Stimulated activated naive CD8-positive, alpha-beta T cell treated with anti-CD3 and anti-CD28 coated beads, Interleukin-15, Interleukin-2, amounts not matched to agents 100 U/mL and 50 U/mL, for 24 hours (primary cell): ENCODE measurements around the gene PLEKHG4B.
"Not testable (repeated sequence)": the region's sequence is repeated elsewhere in the genome, so short reads cannot be mapped to it uniquely, and the experiment has no call there.

Source experiments
- ATAC-seq: fragments of 150-1000 bp; cut with Tn5 transposase; one replicate; pipeline ENCODE4 v1.10.0; 2021
- DNase-seq: peaks from one replicate; pipeline ENCODE4 v3.0.0; 2021

The PLEKHG4B gene

GRCh38 chr5:157126-157715 is 65.3 kb downstream of the PLEKHG4B start:
- DNase-seq: no peak
- no peak for ATAC-seq

- DNase-seq (no peak), ATAC-seq (no peak)
Observed at GRCh38 chr5:157801-158200, 65.8 kb downstream of the PLEKHG4B start.

- DNase-seq (no peak), ATAC-seq (no peak)
Observed at GRCh38 chr5:158807-159447, 67.0 kb downstream of the PLEKHG4B start.

- ATAC-seq (no peak), DNase-seq (no peak)
Observed at GRCh38 chr5:159448-160172, 67.6 kb downstream of the PLEKHG4B start.

GRCh38 chr5:160173-160510 is 68.2 kb downstream of the PLEKHG4B start:
- ATAC-seq (no peak), DNase-seq (no peak)

GRCh38 chr5:160921-161802 is 69.2 kb downstream of the PLEKHG4B start:
- ATAC-seq: no peak
- no peak for DNase-seq

- no peak for DNase-seq
- no peak for ATAC-seq
Observed at GRCh38 chr5:161803-162110, 69.8 kb downstream of the PLEKHG4B start.

GRCh38 chr5:162190-162564 is 70.2 kb downstream of the PLEKHG4B start:
- ATAC-seq (no peak), DNase-seq (no peak)

- ATAC-seq (no peak), DNase-seq (no peak)
Observed at GRCh38 chr5:162565-163337, 70.8 kb downstream of the PLEKHG4B start.

- ATAC-seq: no peak
Observed at GRCh38 chr5:163338-163620, 71.3 kb downstream of the PLEKHG4B start.

GRCh38 chr5:163841-164240 is 71.9 kb downstream of the PLEKHG4B start:
- no peak for ATAC-seq
- DNase-seq: no peak

More at GRCh38 chr5:163338-163620, 71.3 kb downstream of the PLEKHG4B start:
- no peak for DNase-seq

GRCh38 chr5:164244-164643 is 72.3 kb downstream of the PLEKHG4B start:
- ATAC-seq (no peak), DNase-seq (no peak)

GRCh38 chr5:164783-165182 is 72.8 kb downstream of the PLEKHG4B start:
- DNase-seq, ATAC-seq: not testable (repeated sequence)

GRCh38 chr5:166441-167372 is 74.7 kb downstream of the PLEKHG4B start:
- no peak for ATAC-seq
- no peak for DNase-seq

- DNase-seq (no peak), ATAC-seq (no peak)
Observed at GRCh38 chr5:167511-167910, 75.5 kb downstream of the PLEKHG4B start.

- ATAC-seq: no peak
- DNase-seq: no peak
Observed at GRCh38 chr5:167982-168660, 76.2 kb downstream of the PLEKHG4B start.

- ATAC-seq: no peak
- no peak for DNase-seq
Observed at GRCh38 chr5:169071-169727, 77.2 kb downstream of the PLEKHG4B start.

GRCh38 chr5:169728-170094 is 77.7 kb downstream of the PLEKHG4B start:
- no peak for DNase-seq
- no peak for ATAC-seq

- ATAC-seq (no peak), DNase-seq (no peak)
Observed at GRCh38 chr5:170971-171800, 79.2 kb downstream of the PLEKHG4B start.
